ENCODE data around the gene TIPARP.

DNA sequence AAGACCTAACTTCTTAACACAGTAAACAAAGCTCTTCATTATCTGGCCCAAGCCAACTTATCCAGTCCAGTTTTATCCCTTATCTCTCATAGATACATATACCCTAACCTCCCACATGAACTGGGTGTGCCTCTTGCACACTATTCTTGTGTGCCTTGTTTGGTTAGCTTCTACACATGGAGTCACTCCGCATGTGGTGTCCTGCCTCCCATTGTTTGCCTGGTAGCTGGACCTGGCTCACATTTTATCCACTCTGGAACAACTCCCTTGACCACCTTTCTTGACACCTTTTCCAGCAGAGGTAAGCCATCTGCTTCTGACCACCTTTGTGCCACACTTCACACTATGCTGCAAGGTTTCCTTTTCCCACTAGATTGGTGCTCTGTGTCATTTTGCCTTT, 15.2 kb downstream of the TIPARP start:
- TF ChIP-seq, protein P1, sequence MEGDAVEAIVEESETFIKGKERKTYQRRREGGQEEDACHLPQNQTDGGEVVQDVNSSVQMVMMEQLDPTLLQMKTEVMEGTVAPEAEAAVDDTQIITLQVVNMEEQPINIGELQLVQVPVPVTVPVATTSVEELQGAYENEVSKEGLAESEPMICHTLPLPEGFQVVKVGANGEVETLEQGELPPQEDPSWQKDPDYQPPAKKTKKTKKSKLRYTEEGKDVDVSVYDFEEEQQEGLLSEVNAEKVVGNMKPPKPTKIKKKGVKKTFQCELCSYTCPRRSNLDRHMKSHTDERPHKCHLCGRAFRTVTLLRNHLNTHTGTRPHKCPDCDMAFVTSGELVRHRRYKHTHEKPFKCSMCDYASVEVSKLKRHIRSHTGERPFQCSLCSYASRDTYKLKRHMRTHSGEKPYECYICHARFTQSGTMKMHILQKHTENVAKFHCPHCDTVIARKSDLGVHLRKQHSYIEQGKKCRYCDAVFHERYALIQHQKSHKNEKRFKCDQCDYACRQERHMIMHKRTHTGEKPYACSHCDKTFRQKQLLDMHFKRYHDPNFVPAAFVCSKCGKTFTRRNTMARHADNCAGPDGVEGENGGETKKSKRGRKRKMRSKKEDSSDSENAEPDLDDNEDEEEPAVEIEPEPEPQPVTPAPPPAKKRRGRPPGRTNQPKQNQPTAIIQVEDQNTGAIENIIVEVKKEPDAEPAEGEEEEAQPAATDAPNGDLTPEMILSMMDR (IDR thresholded peaks at IDR 0.05), result no peak
- no peak for TF ChIP-seq POLR2A (IDR thresholded peaks at IDR 0.05)
